Measurements from ENCODE around the gene DDRGK1. TPM values are rescaled to one million over a fixed set of nuclear protein-coding genes. Genes with fewer than 3 reads are reported as not detected.
"Not testable (repeated sequence)": the region's sequence is repeated elsewhere in the genome, so short reads cannot be mapped to it uniquely, and the experiment has no call there.

The DDRGK1 gene
- total RNA-seq, 2 donors from 2014 or later: 39.3 to 44.8 TPM

DNA sequence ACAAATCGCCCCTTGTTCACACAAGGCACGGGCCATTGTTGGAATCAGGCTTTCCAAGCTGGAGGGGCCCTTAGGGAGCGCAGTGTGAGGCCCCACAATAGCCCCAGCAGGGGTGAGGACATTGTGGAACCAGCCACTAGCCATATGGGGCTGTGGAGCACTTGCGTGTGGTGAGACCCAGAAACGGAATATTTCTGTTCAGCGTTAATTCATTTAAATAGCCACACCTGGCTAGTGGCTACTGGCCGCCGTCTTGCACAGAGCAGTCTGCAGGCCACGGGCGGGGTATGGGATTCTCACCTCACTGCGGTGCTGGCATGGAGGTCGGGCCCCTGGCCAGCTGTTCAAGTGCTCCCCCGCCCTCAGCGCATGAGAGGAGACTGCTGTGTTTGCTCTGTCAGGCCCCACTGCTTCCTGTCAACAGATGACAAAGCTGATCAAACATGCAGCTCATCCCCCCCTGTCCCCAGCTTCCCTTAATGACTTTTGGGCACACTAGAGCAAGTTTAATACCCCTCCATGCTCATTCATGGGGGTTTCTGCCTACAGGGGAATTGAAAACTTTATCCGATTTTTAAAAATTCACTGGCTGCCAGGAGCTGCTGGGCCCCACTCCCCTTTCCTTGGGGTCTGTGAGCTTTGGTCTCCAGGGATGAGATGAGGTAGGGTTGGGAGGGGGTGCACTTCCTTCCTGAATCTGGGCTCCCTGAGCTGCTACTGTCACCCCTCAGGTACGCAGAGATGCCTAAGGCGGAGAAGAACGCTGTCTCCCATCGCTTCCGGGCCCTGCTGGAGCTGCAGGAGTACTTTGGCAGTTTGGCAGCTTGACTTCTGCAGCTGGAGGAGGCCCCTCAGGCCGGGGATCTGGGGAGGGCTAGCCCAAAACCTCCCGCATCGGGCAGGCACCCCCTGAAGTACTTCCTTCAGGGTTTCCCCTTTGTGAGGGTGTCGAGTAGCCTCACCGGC is 18.4 kb upstream of the DDRGK1 start:
- peak; percentile 21 to 79 for ATAC-seq
- DNase-seq: no peak

DNA sequence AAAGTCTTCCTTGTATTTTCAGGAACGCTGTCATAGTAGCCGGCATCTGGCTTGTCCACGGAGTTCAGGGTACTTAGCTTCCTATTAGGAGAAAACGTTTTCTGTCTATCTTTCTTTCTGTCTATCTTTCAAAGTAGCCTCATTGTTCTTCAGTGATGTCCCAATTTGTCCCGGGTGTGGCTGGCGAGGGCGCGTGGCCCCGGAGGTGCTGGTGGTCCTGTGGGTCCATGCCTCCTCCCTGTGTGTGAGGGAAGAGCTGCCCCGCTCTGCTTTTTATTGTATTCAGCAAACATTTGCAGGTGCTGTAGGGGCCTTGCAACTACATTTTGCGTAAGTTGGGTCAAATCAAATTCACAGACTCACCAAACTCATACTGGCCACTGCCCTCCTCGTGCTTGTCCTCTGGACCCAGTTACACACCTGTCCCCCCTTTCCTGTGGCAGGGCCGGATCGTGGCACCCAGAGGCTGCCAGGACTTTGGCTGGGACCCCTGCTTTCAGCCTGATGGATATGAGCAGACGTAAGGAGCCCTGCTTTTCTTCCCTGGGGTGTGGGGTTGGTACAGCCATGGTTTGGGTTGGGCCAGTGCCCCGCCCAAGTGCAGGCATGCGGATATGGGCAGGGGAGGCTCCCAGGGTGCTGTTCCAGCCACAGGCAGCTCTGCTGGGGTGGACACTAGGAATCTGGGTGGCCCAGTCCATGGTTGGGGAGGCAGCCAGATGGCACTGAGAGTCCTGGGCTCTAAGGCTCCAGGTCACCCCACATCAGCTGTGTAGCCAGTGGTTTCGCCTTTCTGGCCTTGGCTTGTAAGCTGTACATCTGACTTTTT is 17.1 kb upstream of the DDRGK1 start:
- intact Hi-C loops (cut with DNase I): loop anchor here in 1 of 2 donors (5.0 kb wide), 1 partner anchor 96 kb away; no protein-coding TSS in a partner anchor
- ATAC-seq (no peak), DNase-seq (no peak)

More for the DNA sequence above, 18.4 kb upstream of the DDRGK1 start:
- intact Hi-C loops (cut with DNase I): loop anchor here in 1 of 2 donors (5.0 kb wide), 1 partner anchor 94 kb away; no protein-coding TSS in a partner anchor

DNA sequence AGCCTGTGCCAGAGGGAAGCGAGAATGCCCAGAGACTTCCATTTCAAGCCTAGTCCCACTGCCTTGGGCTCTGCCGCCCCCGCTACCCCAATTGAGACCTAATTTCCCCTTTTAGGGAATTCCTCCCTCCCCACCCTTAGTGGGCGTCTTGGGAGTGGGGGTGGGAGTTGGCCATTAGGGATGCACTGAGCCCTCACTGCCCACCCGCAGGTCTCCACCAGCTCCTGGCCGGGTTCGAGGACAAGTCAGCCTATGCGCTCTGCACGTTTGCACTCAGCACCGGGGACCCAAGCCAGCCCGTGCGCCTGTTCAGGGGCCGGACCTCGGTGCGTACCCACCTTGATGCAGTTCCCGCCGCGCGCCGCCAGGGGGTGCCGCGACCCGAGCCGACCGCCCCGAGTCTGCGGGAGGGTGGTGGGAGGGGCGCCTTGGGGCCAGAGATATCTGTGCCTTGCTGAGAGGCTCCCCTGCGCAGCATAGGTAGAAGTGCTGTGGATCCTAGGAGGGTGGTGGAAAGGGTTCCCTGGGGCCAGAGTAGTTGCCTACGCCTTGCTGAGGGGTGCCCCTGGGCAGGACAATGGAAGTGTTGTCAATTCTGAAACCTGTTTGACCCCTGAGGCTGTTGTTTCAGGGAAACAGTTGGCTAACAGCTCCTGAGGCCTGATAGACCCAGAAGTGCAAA is 14.0 kb upstream of the DDRGK1 start:
- DNase-seq (peak; percentile 66), ATAC-seq (peak; percentile 78 to 85)
- intact Hi-C loops (cut with DNase I): no loop called here

DNA sequence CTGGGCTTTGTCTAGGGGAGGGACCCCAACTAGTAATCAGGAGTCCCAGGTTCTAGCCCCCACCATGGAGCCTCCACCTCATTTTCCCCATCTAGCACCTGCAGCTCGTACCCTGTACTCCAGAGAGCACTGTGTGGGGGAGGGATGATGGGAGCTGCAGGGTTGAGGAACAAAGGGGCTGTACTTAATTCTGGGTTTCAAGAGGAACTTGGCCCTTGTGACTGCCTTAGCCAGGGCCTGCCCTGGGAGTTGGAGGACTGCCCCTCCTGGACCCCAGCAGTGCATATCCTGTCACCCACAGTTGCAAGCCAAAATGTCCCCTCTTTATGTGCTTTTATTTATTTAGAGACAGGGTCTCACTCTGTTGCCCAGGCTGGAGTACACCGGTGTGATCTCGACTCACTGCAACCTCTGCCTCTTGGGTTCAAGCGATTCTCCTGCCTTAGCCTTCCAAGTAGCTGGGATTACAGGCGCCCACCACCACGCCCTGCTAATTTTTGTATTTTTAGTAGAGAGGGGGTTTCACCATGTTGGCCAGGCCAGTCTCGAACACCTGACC is 11.0 kb upstream of the DDRGK1 start:
- DNase-seq; ATAC-seq; intact Hi-C loops (cut with DNase I): not testable (repeated sequence)

DNA sequence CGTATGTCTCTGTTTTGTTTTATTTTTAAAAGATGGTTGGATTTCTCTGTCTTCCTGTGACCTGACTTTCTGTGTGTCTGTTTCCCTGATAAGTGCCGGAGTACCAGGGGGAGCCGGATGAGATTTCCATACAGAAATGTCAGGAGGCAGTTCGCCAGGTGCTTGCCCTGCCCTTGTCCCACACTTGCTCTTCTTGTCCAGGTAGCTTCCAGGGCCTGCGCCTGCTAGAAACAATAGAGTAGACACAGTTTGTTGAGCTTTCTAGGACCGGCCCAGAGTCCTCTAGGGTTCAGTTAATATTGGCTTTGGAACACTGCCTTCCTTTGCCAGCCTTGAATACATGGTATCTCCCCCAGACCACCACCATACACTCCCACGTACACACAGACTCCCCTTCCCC is 8.7 kb upstream of the DDRGK1 start:
- intact Hi-C loops (cut with DNase I): no loop called here

DNA sequence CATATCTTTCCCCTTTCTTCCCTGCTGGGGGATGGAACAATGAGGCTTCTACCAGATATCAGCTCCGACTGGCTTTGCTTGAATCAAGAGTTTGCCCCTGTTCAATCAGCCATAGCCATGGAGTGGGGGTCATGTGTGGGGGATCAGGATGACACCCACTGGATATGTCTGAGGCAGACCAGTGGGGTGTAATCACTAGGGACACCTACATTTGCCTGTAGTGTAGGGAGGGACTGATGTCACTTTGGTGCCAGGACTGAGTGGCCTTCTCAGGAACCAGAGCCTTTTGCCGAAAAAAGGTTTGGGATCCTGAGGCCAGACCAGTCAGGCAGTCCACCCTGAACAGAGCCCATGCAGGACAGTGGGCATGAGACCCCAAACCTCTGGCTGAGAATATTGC is 5.9 kb upstream of the DDRGK1 start:
- intact Hi-C loops (cut with DNase I): no loop called here
- ATAC-seq (no peak), DNase-seq (no peak)

More for the DNA sequence above, 8.7 kb upstream of the DDRGK1 start:
- DNase-seq (no peak), ATAC-seq (no peak)

DNA sequence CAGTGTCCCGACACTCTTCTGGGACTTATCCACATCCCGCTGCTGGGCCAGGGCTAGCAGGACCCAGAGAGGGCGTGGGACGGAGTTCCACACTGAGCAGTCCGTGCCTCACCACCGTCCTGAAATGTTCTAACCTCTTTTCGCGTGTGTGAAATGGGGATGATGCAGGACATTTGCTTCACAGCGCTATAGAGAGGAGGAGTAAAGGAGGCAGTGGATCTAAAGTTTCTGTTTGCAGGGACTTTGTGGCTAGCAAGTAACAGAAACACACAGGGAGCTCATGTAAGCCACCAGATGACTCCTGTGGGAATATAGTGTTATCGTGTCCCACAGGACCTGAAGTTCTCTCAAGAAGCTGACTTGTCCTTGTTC is 5.5 kb upstream of the DDRGK1 start:
- intact Hi-C loops (cut with DNase I): no loop called here
- ATAC-seq (peak; percentile 35 to 40), DNase-seq (no peak)

DNA sequence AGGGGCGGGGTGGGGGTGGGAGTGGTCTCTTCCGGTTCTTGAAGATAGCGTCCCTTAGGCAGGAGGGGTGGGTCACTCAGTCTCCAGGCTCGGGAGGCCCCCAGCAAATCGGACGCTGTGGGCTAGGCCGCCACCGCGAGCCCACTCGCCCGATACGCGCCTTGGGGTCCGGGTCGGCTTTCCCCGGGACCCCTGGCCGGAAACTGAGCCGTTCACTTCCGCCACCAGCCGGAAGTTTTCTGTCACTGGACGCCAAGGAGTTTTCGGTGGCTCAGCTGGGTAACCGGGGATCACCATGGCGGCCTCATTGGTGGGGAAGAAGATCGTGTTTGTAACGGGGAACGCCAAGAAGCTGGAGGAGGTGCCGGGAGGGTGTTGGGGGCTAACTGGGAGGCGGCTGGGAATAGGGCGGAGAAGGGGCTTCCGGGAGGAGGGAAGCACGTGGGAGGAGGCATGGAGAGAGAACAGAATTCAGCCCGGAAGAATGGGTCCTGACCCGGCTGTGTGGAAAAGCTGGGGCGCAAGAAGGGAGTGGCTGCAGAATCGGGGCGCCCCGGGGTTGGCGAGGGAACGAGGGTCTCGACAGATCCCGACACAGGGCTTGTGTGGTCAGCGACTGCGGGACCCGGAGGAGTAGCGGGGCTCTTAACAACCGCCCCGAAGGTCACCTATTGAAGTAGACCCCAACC is 4.9 kb upstream of the DDRGK1 start, which contains the start of gene ITPA:
ITPA (plus strand) TSS at position 242 of the 689 bp plus-strand sequence; CDS start at position 296, 54 bp downstream.
- peak; percentile 65 for DNase-seq
- peak; percentile 60 to 71 for ATAC-seq
- intact Hi-C loops (cut with DNase I): no loop called here

DNA sequence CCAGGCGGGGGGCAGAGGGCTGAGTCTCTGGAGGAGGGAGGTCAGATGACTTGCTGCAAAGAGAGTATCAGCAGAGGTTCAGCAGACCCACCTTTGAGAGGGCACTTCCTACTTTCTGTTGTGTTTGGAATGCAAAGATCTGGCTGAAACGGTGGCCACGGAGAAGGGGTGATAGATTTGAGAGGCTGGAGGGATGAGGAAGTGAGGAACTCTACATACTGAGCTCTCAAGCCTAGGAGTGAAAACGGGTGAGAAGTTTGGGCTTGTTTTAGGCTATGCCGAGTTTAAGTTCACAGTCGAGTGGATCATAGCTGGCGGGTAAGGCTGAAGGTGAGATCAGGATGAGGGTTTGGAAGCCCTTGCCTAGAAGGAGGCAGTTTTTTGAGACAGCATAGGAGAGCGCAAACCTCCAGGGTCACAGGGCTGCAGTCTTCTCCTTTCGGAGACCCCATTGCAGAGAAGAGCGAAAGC is 4.3 kb upstream of the DDRGK1 start:
- no peak for ATAC-seq
- intact Hi-C loops (cut with DNase I): no loop called here
- DNase-seq: no peak

DNA sequence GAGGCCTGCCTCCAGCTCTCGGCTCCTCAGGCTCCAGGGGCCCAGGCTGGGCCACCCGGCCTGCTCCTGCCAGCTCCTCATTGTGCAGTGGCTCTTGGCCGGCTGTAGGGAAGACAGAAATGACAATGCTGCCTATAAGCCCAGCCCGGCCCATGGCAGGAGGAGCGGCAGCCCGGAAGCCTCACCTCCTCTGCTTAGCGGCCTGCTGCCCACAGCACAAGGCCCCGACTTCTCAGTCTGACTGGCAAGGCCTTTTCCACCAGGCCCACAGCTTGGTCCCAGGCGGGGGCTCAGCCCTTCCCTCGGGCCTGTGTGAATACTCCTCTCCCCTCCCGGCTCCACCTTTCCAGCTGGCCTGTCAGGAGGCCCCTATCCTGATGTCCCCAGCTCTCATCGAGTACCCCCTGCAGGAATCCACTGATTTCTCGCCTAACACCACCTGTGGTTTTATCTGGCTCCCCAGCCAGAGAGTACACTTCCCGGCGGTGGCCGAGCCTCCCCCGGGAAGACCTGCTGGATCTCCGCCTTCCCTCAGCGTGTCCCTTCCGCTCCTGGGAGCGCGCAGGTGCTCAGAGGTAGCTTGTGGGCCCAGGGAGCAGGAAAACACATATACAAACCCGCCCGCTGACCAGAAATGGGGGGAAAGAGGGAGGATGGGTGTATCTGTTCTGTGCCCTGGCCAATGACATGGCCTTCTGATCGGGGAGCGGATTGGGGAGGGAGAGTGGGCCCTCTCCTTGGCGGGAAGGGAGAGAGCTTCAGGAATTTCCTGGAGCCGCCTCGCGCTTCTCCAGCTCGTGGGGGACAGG is 963 bp downstream of the DDRGK1 start:
- intact Hi-C loops (cut with DNase I): no loop called here
- ATAC-seq: peak; percentile 18 to 38
- DNase-seq: no peak

DNA sequence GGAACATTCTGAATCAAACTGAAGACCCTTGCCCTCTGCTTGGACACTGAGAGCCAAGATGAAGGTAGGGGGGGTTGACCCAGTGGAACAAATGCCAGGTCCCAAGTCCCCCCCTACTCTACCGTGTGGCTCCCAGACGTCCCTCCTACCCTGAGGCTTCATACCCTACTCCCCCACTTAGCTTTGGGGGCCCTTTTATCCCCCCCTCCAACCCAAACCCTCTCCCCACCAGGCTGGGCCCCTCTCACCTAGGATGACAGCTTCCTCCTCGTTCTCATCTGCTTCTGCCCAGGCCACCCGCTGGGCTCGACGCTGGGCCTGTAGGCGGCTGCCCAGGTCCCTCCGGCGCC is 1.5 kb downstream of the DDRGK1 start:
- ATAC-seq (no peak), DNase-seq (no peak)
- intact Hi-C loops (cut with DNase I): no loop called here

DNA sequence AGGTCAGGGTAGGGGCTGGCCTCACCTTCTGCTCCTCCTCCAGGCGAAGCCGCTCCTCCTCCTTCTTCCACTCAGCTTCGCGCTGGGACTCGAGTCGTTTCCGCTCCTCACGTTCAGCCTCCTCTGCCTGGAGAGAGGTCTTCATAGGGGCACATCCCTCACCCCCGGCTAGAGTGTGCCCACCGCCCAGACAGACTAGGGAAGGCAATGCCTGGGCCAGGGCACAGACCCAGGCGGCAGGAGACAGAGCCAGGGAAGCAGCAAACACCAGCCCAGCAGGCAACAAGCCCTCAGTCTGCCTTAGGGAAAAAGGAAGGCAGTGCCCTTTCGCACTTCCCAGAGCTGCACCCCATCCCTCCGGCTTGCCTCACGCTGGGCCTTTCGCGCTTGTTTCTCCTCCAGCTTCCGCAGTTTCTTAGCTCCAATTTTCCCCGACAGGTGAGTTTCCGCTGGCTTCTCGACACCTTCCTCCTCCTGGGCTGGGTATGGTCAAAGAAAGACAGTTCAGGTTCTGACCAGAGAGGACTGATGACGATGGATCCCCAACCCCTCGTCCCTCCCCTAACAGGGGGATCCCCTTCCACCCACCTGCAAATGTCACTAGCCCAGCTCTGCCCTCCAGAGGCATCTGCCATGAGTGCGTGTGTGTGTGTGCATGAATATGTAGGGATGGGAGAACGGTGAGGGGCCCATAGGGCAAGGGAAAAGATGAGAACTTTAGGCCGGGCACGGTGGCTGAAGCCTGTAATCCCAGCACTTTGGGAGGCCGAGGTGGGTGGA is 4.3 kb downstream of the DDRGK1 start:
- DNase-seq: no peak
- intact Hi-C loops (cut with DNase I): no loop called here
- no peak for ATAC-seq

DNA sequence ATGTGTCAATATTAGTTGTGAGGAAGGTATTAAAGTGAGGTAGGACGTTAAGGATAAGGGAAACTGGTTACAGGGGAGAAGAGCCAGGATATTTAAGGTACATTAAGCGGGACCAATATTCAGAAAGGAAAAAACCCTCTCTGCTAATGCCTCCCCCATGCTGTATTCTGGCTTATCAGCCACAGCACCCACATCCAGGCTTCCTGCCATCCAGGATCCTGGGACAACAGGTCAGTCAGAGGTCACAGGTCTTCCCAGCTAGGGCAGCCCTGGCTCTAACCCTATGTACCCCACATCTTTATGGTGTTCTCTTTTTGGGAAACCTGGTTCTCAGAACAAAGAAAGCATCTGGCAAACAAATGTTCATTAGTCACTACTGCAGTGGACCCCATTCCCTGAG is 5.3 kb downstream of the DDRGK1 start:
- DNase-seq: no peak
- ATAC-seq: no peak
- intact Hi-C loops (cut with DNase I): no loop called here

DNA sequence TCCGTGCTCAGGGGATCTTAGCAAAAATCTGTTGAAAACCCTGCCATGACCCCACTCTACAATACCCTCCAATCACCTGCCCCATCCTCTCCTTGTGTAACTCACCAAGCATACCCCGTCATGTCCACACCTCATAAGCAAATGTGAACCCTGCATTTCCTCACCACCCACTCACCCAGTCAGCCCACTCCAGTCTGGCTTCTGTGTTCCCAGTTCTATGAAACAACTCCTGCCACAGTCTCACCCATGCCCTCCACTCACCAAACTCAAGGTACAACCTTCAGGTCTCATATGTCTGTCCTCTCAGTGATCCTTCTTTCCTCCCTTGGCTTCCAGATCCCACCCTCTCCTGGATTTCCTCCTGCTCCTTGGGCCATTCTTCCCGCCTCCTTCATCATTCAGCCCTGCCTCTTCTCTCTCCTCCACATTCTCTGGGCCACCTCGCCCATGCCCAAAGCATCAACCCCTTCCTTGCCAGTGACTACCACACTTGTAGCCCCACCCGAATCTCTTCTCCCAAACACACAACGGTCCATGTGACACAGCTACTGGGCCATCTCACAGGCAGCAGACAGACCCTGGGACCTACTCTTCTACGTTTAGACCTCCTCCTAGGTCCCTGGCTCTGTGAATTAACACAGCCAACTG is 8.8 kb downstream of the DDRGK1 start:
- no peak for DNase-seq
- ATAC-seq: no peak
- intact Hi-C loops (cut with DNase I): no loop called here

DNA sequence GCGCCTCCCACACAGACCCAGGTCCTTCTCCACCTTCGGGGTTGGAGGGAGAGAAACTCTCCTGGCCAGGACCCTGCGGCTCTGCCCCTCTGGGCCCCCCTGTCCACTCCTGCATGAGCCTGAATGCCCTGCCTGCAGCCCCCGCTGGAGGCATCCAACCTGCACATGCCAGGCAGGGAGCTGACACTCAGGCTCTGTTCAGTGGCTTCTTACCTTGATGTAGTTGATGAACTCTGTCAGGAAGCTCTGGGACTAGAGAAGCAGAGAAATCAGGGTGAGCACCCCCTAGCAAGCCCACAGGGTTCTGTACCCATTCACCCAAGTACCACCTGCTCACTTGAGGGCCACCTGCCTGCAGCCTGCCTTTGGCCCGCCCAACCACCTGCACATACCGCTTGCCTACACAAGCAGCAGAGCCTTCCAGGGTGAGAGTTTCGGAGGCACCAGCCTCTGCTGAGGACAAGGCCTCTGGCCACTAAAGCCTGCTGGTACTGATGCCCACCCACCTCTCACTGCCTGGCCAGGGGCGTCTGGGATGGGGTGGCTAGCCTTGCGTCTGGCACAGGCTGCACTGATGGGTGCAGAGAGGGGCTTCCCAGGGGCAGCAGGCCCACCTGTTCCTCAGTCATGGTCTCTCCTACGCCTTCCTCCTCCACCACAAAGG is 9.7 kb downstream of the DDRGK1 start:
- intact Hi-C loops (cut with DNase I): no loop called here
- no peak for ATAC-seq
- no peak for DNase-seq
